AG04449 (cell line): ENCODE measurements around the gene ERGIC1.
"Not testable (repeated sequence)": the region's sequence is repeated elsewhere in the genome, so short reads cannot be mapped to it uniquely, and the experiment has no call there.

Source experiments
- CTCF ChIA-PET: fragments of 350-600 bp; formaldehyde crosslinking; extraction: SDS; loops from one replicate; lab custom pipeline; 2021; ENCODE audit warnings: antibody characterized with exemption; lab: Yijun Ruan, JAX
- POLR2A ChIA-PET: fragments of 400-600, 350-600 bp; formaldehyde crosslinking; extraction: SDS; loops from one replicate; lab custom pipeline; 2020; ENCODE audit warnings: antibody characterized with exemption, inconsistent platforms; lab: Yijun Ruan, JAX
- DNase-seq: peaks from one replicate; pipeline ENCODE4 v3.0.0-alpha.2; 2010; ENCODE audit warnings: low read depth, low spot score
- H3K4me3 ChIP-seq: 2 replicates; pipeline ENCODE4 v1.5.1; 2011; ENCODE audit warnings: low read depth, mild to moderate bottlenecking, control low read depth, low read length
- CTCF ChIP-seq: IDR thresholded peaks from one replicate; pipeline ENCODE4 v1.5.1; 2011; ENCODE audit warnings: mild to moderate bottlenecking, moderate library complexity, low read length, control low read depth, inconsistent platforms; ENCODE audit not compliant: insufficient read depth; ENCODE audit errors: missing control alignments

ERGIC1 gene

GRCh38 chr5:172891716-172892421 is 57.8 kb downstream of the ERGIC1 start:
- H3K4me3 ChIP-seq: no peak overlapping the region
- ChIA-PET CTCF (interaction anchor here (0.9 to 1.8 kb wide), 4 partner anchors 136 to 185 kb away, joined by 3 to 5 read pairs (median 3); no protein-coding TSS in a partner anchor), POLR2A (no interaction called here)
- TF ChIP-seq CTCF: no peak
- no peak for DNase-seq

GRCh38 chr5:172892713-172893112 is 58.7 kb downstream of the ERGIC1 start:
- DNase-seq: no peak
- POLR2A ChIA-PET: no interaction called here
- H3K4me3 ChIP-seq: no peak overlapping the region
- CTCF ChIA-PET: interaction anchor here (1.0 to 1.4 kb wide), 3 partner anchors 23 to 160 kb away, joined by 3 read pairs; no protein-coding TSS in a partner anchor
- TF ChIP-seq CTCF: no peak

GRCh38 chr5:172894767-172895388 is 60.8 kb downstream of the ERGIC1 start:
- POLR2A ChIA-PET: no interaction called here
- CTCF ChIA-PET: interaction anchor here (1.0 to 5.3 kb wide), 4 partner anchors 16 to 180 kb away, joined by 4 to 27 read pairs (median 5); no protein-coding TSS in a partner anchor
- no peak for DNase-seq
- no peak for TF ChIP-seq CTCF
- H3K4me3 ChIP-seq: no peak overlapping the region

GRCh38 chr5:172895549-172895948 is 61.5 kb downstream of the ERGIC1 start:
- TF ChIP-seq CTCF: no peak
- CTCF ChIA-PET: interaction anchor here (1.0 to 5.3 kb wide), 4 partner anchors 17 to 181 kb away, joined by 4 to 27 read pairs (median 5); no protein-coding TSS in a partner anchor
- POLR2A ChIA-PET: no interaction called here
- DNase-seq: no peak
- no peak overlapping the region for H3K4me3 ChIP-seq

GRCh38 chr5:172896465-172896864 is 62.4 kb downstream of the ERGIC1 start:
- no peak for TF ChIP-seq CTCF
- CTCF ChIA-PET: interaction anchor here (1.8 to 10.6 kb wide), 3 partner anchors 36 to 180 kb away, joined by 6 to 88 read pairs (median 27); no protein-coding TSS in a partner anchor
- H3K4me3 ChIP-seq: no peak overlapping the region
- POLR2A ChIA-PET: interaction anchor here (0.6 to 6.4 kb wide), 3 partner anchors 9 to 396 kb away, joined by 3 to 117 read pairs (median 3); partner anchors contain the start of gene DUSP1
- DNase-seq: no peak

- CTCF ChIA-PET: interaction anchor here (0.7 to 10.6 kb wide), 6 partner anchors 10 to 182 kb away, joined by 4 to 88 read pairs (median 8); no protein-coding TSS in a partner anchor
- not testable (repeated sequence) for H3K4me3 ChIP-seq, DNase-seq
- POLR2A ChIA-PET: interaction anchor here (0.6 to 6.4 kb wide), 6 partner anchors 10 to 130 kb away, joined by 3 to 117 read pairs (median 6); partner anchors contain the start of gene DUSP1
Observed at GRCh38 chr5:172897067-172897466, 63.0 kb downstream of the ERGIC1 start.
